Occipital lobe (tissue), 2 donors: ENCODE results near the gene SNX25. TPM values are rescaled to one million over a fixed set of nuclear protein-coding genes. Genes with fewer than 3 reads are reported as not detected.
"Not testable (repeated sequence)": the region's sequence is repeated elsewhere in the genome, so short reads cannot be mapped to it uniquely, and the experiment has no call there.

Source experiments
- DNase-seq: peaks from one replicate; lab custom pipeline; 2025; lab: John Stamatoyannopoulos, UW
- total RNA-seq: library from RNA; depleted of rRNA; stranded (reverse); fragments of >200 nt; gene quantifications from one replicate; pipeline ENCODE4 v1.2.3, GENCODE V29; 2014

SNX25 gene
- total RNA-seq, 1 donor from 2014 or later, result 50.4 TPM

GRCh38 chr4:185204238-185204910, 5.0 kb upstream of the SNX25 start:
- no peak for DNase-seq

- DNase-seq, result not testable (repeated sequence)
These were observed 4.3 kb upstream of the SNX25 start for GRCh38 chr4:185205073-185205472.

GRCh38 chr4:185205697-185206342, 3.6 kb upstream of the SNX25 start:
- no peak for DNase-seq

- no peak for DNase-seq
These were observed 1.9 kb upstream of the SNX25 start for GRCh38 chr4:185207466-185207865.

- DNase-seq, result not testable (repeated sequence)
These were observed 379 bp downstream of the SNX25 start for GRCh38 chr4:185209852-185210101.

GRCh38 chr4:185210102-185210981, 944 bp downstream of the SNX25 start:
- peak; percentile 67 for DNase-seq

- DNase-seq, result no peak
These were observed 1.6 kb downstream of the SNX25 start for GRCh38 chr4:185211035-185211434.

- DNase-seq, result no peak
These were observed 2.2 kb downstream of the SNX25 start for GRCh38 chr4:185211641-185212040.

GRCh38 chr4:185212581-185212980, 3.2 kb downstream of the SNX25 start:
- no peak for DNase-seq

- DNase-seq, result no peak
These were observed 4.5 kb downstream of the SNX25 start for GRCh38 chr4:185213877-185214276.

- no peak for DNase-seq
These were observed 5.9 kb downstream of the SNX25 start for GRCh38 chr4:185215261-185215660.

GRCh38 chr4:185217408-185217975, 8.1 kb downstream of the SNX25 start:
- no peak for DNase-seq

- no peak for DNase-seq
These were observed 8.9 kb downstream of the SNX25 start for GRCh38 chr4:185218312-185218711.

GRCh38 chr4:185219551-185220344, 10.3 kb downstream of the SNX25 start:
- peak; percentile 26 for DNase-seq

GRCh38 chr4:185221491-185221890, 12.1 kb downstream of the SNX25 start:
- no peak for DNase-seq

GRCh38 chr4:185221912-185222311, 12.5 kb downstream of the SNX25 start:
- DNase-seq, result no peak

- DNase-seq, result no peak
These were observed 13.2 kb downstream of the SNX25 start for GRCh38 chr4:185222598-185222997.

GRCh38 chr4:185224597-185224996, 15.2 kb downstream of the SNX25 start:
- no peak for DNase-seq

- DNase-seq, result no peak
These were observed 16.5 kb downstream of the SNX25 start for GRCh38 chr4:185225940-185226339.

- DNase-seq, result no peak
These were observed 17.7 kb downstream of the SNX25 start for GRCh38 chr4:185227131-185227551.

- no peak for DNase-seq
These were observed 18.4 kb downstream of the SNX25 start for GRCh38 chr4:185227713-185228278.
